GM06990 (cell line): ENCODE data around the gene ZNF598.

Experiments used
- DNase-seq: peaks from one replicate; pipeline ENCODE4 v3.0.0-alpha.2; 2011; ENCODE audit not compliant: insufficient read length; ENCODE audit errors: extremely low read depth
- H3K27me3 ChIP-seq: replicated peaks from 2 replicates; pipeline ENCODE4 v1.6.0; 2011; ENCODE audit warnings: low read length; ENCODE audit not compliant: control insufficient read depth, insufficient read depth
- H3K36me3 ChIP-seq: 2 replicates; pipeline ENCODE4 v1.5.1; 2011; ENCODE audit warnings: low read length; ENCODE audit not compliant: control insufficient read depth, insufficient read depth
- H3K4me3 ChIP-seq: replicated peaks from 2 replicates; pipeline ENCODE4 v1.5.1; 2011; ENCODE audit warnings: low read depth, mild to moderate bottlenecking, control low read depth, low read length
- CTCF ChIP-seq: IDR thresholded peaks from 2 replicates; pipeline ENCODE4 v1.5.1; 2011; ENCODE audit warnings: low read length, control low read depth, mild to moderate bottlenecking, inconsistent platforms; ENCODE audit not compliant: insufficient read depth, poor library complexity, severe bottlenecking

Gene ZNF598

GRCh38 chr16:2009791-2010510 lies at the start of gene ZNF598:
ZNF598 (minus strand) TSS chr16:2009821.
- TF ChIP-seq CTCF = no peak
- peak within 1 kb of the TSS; percentile 77 for H3K4me3 ChIP-seq
- DNase-seq = peak; percentile 89
- peaks cover 7% of the 10 kb centered on the region for H3K36me3 ChIP-seq
- H3K27me3 ChIP-seq = no peaks in the 10 kb centered on the region

- TF ChIP-seq CTCF = no peak
- Histone ChIP-seq H3K27me3 (no peaks in the 10 kb centered on the region), H3K4me3 (no peak overlapping the region), H3K36me3 (peaks cover 18% of the 10 kb centered on the region)
- no peak for DNase-seq
Observed at GRCh38 chr16:2058872-2059271, 49.3 kb upstream of the ZNF598 start.

GRCh38 chr16:2058420-2058819 lies 48.8 kb upstream of the ZNF598 start:
- Histone ChIP-seq H3K27me3 (no peaks in the 10 kb centered on the region), H3K36me3 (peaks cover 21% of the 10 kb centered on the region), H3K4me3 (no peak overlapping the region)
- no peak for TF ChIP-seq CTCF
- no peak for DNase-seq

- no peak overlapping the region for H3K4me3 ChIP-seq
- peaks cover 25% of the 10 kb centered on the region for H3K36me3 ChIP-seq
- DNase-seq = no peak
- no peak for TF ChIP-seq CTCF
- no peaks in the 10 kb centered on the region for H3K27me3 ChIP-seq
Observed at GRCh38 chr16:2057438-2057837, 47.8 kb upstream of the ZNF598 start.

GRCh38 chr16:2056681-2057407 lies 47.2 kb upstream of the ZNF598 start:
- no peak for DNase-seq
- H3K4me3 ChIP-seq = no peak overlapping the region
- TF ChIP-seq CTCF = no peak
- H3K36me3 ChIP-seq = peaks cover 27% of the 10 kb centered on the region
- no peaks in the 10 kb centered on the region for H3K27me3 ChIP-seq

GRCh38 chr16:2056077-2056476 lies 46.5 kb upstream of the ZNF598 start:
- no peak overlapping the region for H3K4me3 ChIP-seq
- H3K27me3 ChIP-seq = no peaks in the 10 kb centered on the region
- H3K36me3 ChIP-seq = peaks cover 27% of the 10 kb centered on the region
- peak; percentile 13 for TF ChIP-seq CTCF
- no peak for DNase-seq
